Breast epithelium (tissue), 3 donors: Measurements from ENCODE around the gene MSANTD3.

Experiments
- CTCF ChIP-seq, 3 donors: fragments of 450-650 bp; IDR thresholded peaks; one replicate each; pipeline ENCODE4 v1.5.1; 2016 to 2017; ENCODE audit warnings: antibody characterized with exemption in 3 of 3, mild to moderate bottlenecking in 3 of 3, moderate library complexity in 3 of 3
- POLR2AphosphoS5 ChIP-seq, 3 donors: sonication (generic); formaldehyde crosslinking; IDR thresholded peaks; one replicate each; pipeline ENCODE4 v1.6.1; 2017; ENCODE audit warnings: antibody characterized with exemption in 3 of 3

DNA sequence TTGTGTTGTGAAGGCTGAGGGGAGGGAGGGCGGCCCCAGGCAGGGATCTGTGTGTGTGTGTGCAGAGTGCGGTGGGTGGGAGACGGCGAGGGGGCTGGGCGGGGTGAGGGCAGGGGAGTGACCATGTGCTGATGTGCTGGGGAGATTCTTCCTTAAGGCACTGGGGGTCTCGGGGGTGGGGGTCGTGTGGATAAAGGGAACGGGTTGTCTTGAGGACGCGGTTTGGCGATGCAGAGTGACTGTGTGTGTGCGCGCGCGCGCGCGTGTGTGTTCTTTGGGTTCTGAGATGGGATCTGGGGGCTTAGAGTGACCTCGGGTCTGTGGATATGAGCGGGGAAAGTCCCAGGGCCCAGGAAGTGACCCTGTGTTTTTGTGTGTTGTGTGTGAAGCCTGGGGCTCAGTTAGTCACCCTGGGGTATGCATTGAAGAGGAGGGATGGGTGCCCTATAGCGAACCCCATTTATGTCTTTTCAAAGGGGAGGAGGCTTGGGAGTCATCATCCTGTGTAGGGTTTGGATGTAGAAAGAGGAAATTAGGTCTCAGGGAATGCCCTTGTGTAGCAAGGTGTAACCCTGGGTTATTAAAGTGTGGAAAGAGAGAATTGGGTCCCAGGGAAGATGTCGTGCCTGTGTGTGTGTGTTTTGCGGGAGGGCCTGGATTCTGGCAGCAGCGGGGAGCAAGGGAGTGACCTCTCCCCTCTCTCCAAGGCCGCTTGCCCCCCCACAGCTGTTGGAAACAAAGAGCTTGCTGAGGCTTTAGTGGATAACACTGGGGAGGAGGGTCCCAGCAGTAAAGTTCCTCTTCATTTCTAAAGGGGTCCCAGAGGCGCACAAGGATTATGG is 47.4 kb downstream of the MSANTD3 start:
- TF ChIP-seq POLR2AphosphoS5 (IDR thresholded peaks at IDR 0.05) (no peak), CTCF (IDR thresholded peaks at IDR 0.05) (no peak)
